GM21515 (cell line): ENCODE data around the gene MOB3A.
"Not testable (repeated sequence)": the region's sequence is repeated elsewhere in the genome, so short reads cannot be mapped to it uniquely, and the experiment has no call there.

Source experiments
- ATAC-seq: cut with Tn5 transposase; IDR thresholded peaks from one replicate; pipeline ENCODE4 v1.9.1; 2021; ENCODE audit not compliant: unreplicated experiment

MOB3A gene

GRCh38 chr19:2096034-2096479, at the start of gene MOB3A:
Gene MOB3A, minus strand, starts transcription at chr19:2096326. Its CDS starts 17,766 bp downstream, at chr19:2078560.
- peak; percentile 41 for ATAC-seq

GRCh38 chr19:2145831-2146241, 49.7 kb upstream of the MOB3A start:
- no peak for ATAC-seq

GRCh38 chr19:2144190-2144589, 48.1 kb upstream of the MOB3A start:
- ATAC-seq: no peak

GRCh38 chr19:2142173-2142829, 46.2 kb upstream of the MOB3A start:
- no peak for ATAC-seq

GRCh38 chr19:2140138-2140569, 44.0 kb upstream of the MOB3A start:
- no peak for ATAC-seq

GRCh38 chr19:2139385-2140137, 43.4 kb upstream of the MOB3A start:
- ATAC-seq: no peak

GRCh38 chr19:2138061-2138728, 42.1 kb upstream of the MOB3A start:
- ATAC-seq: no peak

- no peak for ATAC-seq
Observed at GRCh38 chr19:2136796-2137195, 40.7 kb upstream of the MOB3A start.

GRCh38 chr19:2135474-2136402, 39.6 kb upstream of the MOB3A start:
- no peak for ATAC-seq

- ATAC-seq: no peak
Observed at GRCh38 chr19:2132731-2133490, 36.8 kb upstream of the MOB3A start.

GRCh38 chr19:2132191-2132590, 36.1 kb upstream of the MOB3A start:
- no peak for ATAC-seq

- not testable (repeated sequence) for ATAC-seq
Observed at GRCh38 chr19:2131012-2131975, 35.2 kb upstream of the MOB3A start.

- no peak for ATAC-seq
Observed at GRCh38 chr19:2129892-2130770, 34.0 kb upstream of the MOB3A start.

- no peak for ATAC-seq
Observed at GRCh38 chr19:2129486-2129885, 33.4 kb upstream of the MOB3A start.

- no peak for ATAC-seq
Observed at GRCh38 chr19:2129022-2129421, 32.9 kb upstream of the MOB3A start.

- ATAC-seq: not testable (repeated sequence)
Observed at GRCh38 chr19:2128252-2128651, 32.1 kb upstream of the MOB3A start.

- no peak for ATAC-seq
Observed at GRCh38 chr19:2127758-2128157, 31.6 kb upstream of the MOB3A start.
